ENCODE results near the gene C8G.

The C8G gene

DNA sequence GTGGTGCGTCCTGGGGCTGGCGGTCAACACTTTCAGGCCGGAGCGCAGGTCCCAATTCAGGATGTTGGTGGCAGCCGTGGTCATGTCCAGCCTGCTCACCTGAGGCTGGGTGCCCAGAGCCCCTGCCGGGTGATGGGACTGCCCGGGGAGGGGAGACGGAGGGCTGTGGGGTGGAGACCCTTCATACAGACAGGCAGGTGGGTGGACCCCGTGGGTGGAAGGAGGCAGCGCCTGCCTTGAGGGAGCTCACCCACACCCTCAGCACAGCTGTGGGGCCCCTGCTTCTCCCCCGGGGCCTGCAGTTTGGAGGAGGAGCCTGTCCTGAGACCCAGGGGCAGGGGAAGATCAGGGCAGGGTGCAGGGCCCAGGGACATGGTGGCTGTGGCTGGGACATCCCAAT, 25.3 kb downstream of the C8G start:
- DNase-seq, result no peak

DNA sequence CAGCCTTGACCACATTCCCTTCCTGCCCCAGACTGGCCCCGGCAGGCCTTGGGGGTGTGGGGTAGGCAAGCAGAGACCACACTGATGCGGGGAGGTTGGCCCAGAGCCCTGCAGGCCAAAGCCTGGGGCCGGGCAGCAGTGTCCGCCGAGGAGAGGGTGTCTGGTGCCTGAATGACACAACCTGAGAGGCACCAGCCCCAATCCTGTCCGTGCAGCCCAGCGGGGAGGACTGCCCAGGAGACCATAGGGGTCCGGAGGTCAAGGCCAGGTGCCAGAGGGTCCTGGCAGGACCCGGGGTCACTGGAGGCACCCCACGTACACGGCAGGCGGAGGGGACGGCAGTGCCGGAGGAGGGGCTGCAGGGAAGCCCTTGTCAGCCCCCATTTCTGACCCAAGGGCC, 26.7 kb downstream of the C8G start:
- no peak for DNase-seq

GRCh38 chr9:136972335-136972734, 27.3 kb downstream of the C8G start:
- DNase-seq, result no peak

DNA sequence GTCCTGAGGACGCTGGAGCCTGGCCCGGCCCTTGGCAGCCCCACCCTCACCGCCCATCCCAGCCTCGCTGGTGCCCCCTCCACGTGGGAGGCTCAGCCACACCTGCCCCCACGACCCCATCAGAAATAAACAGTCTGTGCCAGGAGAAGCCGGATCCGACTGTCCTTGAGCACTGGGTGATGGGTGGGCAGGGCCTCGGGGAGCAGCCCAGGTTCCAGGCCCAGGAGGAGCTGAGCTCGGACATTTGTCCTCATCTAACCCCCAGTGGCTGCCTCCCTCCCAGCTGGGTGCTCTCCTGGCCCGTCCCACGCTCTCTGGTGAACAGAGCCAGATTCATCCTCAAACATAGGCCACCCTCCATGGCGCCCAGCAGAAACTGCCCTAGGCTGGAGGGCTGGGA, 27.7 kb downstream of the C8G start:
- no peak for DNase-seq

DNA sequence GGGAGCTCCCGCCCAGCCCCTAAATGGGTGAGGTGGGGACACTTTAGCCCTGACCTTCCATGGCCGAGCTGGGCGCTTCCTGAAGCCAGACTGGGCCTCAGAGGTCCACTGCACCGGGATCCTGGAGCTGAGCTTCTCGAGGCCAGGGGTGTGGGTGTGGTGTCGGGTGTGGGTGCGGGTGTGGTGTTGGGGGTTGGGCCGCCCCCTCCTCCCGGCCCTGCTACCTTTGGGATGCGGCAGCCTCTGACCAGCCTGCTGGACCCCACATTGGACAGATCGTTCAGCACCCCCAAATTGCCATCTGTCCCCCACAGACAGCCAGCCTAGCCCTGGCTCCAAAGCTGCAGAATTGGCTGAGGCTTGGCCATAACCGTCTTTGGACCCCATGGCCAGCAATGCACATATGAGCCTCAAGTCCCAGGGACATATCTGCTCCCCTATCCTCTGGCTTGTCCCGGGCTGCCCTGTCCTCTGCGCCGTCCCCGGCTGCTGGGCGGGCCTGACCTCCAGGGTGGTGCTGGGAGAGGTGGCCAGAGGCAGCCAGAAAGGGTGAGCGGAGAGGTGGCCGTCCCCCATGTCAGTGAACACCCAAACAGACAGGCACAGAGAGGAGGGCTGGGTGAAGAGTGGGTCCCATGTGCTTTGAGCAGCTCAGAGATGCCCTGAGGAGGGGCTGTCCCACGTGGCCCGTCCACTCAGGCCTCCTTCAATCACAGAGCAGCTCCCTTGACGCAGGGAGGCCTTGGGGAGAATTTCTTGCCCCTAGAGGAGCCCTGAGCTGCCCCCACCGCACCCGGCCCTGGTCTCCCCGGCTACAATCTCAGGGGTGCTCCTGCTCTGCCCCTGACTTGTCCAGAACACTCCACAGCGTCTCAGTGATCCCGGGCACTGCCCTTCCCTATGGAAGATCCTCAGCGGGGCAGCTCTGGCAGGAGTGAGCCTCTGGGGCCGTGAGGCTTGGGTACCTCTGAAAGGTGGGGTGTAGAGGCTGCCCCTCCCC, 28.9 kb downstream of the C8G start:
- DNase-seq, result no peak

- DNase-seq, result no peak
These were observed 29.9 kb downstream of the C8G start for GRCh38 chr9:136974817-136975535.

DNA sequence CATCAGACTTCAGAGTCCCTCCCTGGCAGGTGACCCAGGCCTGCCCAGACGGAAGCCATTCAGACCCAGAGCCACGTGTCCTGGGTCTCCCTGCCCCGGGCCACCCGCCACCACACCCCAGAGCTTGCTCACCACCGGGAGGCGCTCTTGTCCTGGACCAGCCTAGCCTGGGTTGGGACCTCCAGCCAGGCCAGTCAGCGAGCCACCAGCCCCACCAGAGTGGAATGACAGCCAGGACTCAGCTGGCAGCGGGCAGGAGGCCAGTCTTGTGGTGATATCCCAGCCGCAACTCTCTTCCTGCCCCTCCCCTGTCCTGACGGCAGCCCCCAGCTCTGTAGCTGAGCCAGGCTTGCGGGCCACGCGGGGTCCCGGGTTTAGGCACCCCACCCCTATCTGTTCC, 30.6 kb downstream of the C8G start:
- DNase-seq, result peak; percentile 66

DNA sequence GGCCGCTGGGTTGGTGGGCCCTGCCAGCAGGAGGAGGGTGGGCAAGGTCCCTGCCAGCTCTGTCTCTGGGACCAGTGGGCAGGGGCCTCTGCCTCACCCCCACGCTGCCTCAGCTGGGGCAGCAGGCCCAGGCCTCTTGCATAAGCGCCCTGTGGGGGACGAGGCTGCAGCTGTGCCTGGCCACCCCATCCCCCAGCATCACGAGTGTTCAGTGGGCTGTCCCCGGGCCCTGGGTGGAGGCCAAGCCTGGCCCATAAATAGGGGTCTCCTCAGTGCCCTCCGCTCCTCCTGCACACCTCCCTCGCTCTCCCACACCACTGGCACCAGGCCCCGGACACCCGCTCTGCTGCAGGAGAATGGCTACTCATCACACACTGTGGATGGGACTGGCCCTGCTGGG, 32.2 kb downstream of the C8G start, which contains the start of gene PTGDS:
TSS of gene PTGDS (plus strand) at position 282 of the 400 bp plus-strand sequence. CDS start at position 357, 75 bp downstream.
- no peak for DNase-seq

GRCh38 chr9:136977649-136978072, 32.6 kb downstream of the C8G start:
- no peak for DNase-seq

DNA sequence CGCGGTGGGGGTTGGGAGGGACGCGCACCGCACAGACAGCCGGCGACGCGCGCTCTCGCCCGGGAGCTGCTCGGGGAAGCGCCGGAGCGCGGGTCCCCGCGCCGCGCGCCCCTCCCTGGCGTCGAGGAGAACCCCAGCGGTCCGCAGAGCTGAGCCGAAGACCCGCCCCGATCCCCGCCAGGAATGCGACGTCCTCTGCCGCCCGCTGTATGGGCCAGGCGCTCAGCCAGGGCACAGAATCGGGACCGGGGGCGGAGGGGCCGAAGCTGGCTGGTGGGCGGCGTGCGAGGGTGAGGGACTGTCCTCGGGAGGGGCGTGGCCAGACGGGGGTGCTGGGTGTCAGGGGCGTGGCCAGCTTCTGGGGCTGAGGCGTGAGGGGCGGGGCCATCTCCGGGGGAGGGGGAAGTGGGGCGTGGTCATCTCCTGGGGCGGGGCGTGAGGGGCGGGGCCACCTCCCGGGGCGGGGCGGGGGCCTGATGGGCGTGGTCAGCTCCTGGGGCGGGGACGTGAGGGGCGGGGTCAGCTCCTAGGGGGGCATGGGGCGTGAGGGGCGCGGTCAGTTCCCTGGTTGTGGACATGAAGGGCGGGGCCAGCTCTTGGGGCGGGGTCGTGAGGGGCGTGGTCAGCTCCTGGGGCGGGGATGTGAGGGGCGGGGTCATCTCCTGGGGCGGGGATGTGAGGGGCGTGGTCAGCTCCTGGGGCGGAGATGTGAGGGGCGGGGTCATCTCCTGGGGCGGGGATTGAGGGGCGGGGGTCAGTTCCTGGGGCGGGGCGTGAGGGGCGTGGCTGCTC, 33.2 kb downstream of the C8G start:
- peak; percentile 65 for DNase-seq

GRCh38 chr9:136978865-136979544, 34.0 kb downstream of the C8G start:
- DNase-seq, result no peak

- DNase-seq, result no peak
These were observed 34.9 kb downstream of the C8G start for GRCh38 chr9:136979769-136980587.

GRCh38 chr9:136980669-136981478, 35.8 kb downstream of the C8G start:
- DNase-seq, result no peak

DNA sequence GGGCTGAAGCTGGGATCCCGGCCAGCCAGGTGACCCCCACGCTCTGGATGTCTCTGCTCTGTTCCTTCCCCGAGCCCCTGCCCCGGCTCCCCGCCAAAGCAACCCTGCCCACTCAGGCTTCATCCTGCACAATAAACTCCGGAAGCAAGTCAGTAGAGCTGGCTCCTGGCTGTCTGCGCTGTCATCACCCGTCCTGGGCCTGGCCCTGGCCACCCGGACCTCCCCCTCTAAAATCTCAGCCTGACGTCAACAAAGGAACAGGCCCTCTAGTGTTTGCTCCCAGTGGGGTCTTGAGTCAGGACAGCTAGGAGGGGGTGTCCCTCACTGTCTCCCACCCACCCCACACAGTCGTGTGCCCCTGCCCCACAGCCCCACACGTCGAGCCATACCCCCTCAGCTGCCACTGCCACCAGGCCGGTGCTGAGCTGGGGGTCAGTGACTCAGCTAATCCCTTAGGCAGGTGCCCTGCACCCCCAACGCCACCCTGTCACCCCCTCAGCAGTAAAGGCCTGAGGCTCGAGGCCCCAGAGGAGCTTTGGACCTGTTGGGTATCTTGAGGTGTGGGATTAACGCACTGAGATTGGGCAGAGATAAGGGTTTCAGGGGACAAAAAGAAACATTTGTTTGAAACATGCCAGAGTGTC, 36.7 kb downstream of the C8G start:
- no peak for DNase-seq

GRCh38 chr9:136982232-136983051, 37.4 kb downstream of the C8G start, which contains the start of gene LCNL1:
TSS of gene LCNL1 (plus strand) at chr9:136982993. CDS start at chr9:136983587, 594 bp downstream.
- DNase-seq, result no peak

DNA sequence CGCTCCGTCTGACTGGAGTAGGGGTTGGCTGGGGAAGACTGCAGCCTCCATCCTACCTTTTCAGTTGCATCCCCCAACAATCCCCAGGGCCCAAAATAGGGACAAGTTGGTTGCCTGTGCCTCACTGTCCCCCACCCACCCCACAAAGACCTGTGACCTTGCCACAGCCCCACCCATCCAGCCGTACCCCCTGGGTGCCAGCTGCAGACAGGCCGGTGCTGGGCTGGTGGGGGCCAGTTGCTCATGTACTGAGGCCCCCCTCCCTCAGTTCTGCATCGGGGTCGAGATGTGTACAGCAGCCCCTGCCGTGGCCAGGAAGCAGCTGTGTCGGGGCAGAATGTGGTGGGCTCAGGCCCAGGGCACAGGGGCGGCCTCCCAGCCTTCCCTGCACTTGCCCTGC, 38.1 kb downstream of the C8G start:
- DNase-seq, result no peak

DNA sequence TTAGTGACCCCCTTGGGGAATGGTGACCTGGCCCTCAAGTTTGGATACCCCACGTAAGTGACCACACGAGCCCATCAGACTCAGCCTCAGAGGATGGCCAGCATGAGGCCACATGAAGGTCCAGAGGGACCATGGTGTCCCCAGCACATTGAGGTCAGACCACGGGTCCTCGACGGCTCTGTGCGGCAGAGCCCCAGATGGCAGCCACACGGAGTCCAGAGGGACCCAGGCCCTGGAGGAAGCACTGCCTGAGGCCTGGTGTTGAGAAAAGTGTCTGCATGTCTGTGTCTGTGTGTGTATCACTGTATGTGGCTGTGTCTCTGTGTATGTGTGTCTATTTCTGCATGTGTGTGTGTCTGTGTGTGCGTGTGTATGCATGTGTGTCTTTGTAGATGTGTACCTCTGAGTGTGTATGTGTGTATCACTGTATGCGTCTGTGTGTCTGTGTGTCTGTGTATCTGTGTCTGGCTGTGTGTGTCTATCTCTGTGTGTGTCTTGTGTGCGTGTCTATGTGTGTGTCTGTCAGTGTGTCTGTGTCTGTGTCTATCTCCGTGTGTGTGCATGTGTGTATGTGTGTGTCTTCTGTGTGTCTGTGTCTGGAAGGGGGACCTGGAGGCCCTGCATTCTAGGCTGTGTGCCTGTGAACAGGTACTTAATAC, 38.7 kb downstream of the C8G start:
- no peak for DNase-seq

DNA sequence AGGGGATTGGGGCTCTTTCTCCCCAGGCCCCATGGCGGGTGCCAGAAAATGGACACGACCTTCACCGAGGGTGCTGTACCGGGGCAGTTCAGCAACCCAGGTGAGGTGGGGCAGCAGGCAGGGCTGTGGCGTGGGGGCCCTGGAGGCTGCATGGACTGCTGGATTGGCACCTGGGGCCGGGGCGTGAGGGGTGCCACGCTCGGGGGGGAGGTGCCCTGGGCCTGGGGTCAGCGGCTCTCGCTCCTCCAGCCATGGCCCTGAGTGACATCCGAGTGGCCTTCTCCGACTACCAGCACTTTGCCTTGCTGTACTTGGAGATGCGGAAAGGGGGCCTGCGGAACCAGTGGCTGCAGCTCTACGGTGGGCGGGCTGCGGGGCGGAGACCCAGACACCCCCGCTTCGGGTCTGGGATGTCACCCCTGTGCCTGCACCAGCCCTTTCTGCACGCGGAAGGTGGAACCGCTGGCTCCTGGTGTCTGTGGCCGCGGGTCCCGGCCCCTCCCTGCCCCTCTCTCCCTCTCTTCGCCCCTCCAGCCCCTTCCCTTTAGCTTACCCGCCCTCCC, 39.5 kb downstream of the C8G start:
- DNase-seq, result no peak

Data from OCI-M1 (cell line).